Measurements from ENCODE around the gene HYAL1. TPM values are rescaled to one million over a fixed set of nuclear protein-coding genes. Genes with fewer than 3 reads are reported as not detected.
A peak's percentile ranks its signal among the peaks of the same experiment; 100 is the strongest.
"Not testable (repeated sequence)": the region's sequence is repeated elsewhere in the genome, so short reads cannot be mapped to it uniquely, and the experiment has no call there.

The HYAL1 gene
- total RNA-seq, 1 experiment from 2014 or later = 1.5 TPM

DNA sequence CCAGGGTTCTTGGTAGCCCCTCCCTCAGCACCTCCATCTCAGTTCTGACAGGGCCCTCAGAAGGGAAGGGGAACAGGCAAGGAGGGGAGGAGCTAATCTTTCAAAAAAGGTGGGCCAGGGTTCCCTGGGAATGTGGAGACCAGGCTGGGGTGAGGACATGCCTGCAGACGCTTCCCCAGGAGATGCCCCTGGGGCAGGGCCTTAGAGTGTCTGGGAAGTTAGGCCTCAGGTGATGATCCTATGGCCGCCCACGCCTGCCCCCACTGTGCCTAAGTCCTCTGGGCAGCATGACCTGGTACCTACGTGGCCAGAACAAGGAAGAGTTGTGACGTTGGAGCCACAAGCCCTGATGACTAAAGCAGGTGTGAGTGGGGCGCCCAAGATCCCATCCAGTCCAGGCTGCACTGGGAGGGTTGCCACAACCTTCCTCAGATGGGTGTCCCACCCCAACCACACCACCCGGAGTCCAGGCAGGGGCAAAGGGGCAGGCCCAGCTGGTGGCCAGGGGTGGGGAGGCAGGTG lies 38.3 kb downstream of the HYAL1 start:
- intact Hi-C loops (cut with micrococcal nuclease; ENCODE audit: unreplicated experiment) = no loop called here
- peak; percentile 50 for DNase-seq
- Mint-ChIP-seq H3K36me3 (ENCODE audit: insufficient read depth, unreplicated experiment) (peaks cover 41% of the 10 kb centered on the region), H3K9me3 (ENCODE audit: low read depth, unreplicated experiment) (no peaks in the 10 kb centered on the region), H3K4me1 (ENCODE audit: low read depth, unreplicated experiment) (peaks cover 52% of the 10 kb centered on the region), H3K27me3 (ENCODE audit: unreplicated experiment) (no peaks in the 10 kb centered on the region), H3K4me3 (ENCODE audit: low read depth, unreplicated experiment) (no peak overlapping the region), H3K27ac (ENCODE audit: unreplicated experiment) (peak overlapping the region; percentile 83)
- TF ChIP-seq, protein P1, sequence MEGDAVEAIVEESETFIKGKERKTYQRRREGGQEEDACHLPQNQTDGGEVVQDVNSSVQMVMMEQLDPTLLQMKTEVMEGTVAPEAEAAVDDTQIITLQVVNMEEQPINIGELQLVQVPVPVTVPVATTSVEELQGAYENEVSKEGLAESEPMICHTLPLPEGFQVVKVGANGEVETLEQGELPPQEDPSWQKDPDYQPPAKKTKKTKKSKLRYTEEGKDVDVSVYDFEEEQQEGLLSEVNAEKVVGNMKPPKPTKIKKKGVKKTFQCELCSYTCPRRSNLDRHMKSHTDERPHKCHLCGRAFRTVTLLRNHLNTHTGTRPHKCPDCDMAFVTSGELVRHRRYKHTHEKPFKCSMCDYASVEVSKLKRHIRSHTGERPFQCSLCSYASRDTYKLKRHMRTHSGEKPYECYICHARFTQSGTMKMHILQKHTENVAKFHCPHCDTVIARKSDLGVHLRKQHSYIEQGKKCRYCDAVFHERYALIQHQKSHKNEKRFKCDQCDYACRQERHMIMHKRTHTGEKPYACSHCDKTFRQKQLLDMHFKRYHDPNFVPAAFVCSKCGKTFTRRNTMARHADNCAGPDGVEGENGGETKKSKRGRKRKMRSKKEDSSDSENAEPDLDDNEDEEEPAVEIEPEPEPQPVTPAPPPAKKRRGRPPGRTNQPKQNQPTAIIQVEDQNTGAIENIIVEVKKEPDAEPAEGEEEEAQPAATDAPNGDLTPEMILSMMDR (IDR thresholded peaks at IDR 0.05; ENCODE audit: unreplicated experiment) = no peak
- CTCF ChIA-PET = interaction anchor here (0.7 to 1.6 kb wide), 8 partner anchors 18 to 106 kb away, joined by 3 to 6 read pairs (median 4); partner anchors contain the start of gene GNAI2
- BruUV-seq (replicated peaks) = no TSS peak

DNA sequence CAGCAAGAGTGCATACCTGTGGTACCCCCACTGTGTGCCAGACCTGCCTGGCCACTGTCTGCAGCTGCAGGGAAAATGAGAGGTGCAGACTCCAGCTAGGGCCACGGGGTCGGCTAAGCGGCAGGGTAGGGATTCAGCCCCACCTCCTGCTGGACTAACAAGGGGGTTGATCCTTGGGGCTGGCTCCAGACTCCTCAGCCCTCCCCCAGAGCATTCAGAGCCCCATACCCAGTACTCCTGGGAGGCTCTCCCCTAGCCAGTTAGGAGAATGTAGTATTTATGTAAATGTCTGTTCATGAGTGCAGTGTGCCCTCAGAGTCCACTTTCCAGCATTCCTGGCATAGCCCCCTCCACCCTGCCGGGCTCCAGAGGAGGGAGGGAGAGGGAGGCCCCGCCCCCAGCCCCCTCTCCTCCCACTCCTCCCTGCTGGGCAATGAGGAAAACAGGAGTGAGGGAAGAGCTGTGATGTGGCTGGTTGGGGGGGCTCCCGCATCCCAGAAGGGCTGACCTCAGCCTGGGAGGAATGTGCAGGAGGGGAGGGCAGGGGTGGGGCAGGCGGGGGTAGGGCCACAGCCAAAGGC lies 38.9 kb downstream of the HYAL1 start:
- peaks cover 46% of the 10 kb centered on the region for H3K4me1 Mint-ChIP-seq (ENCODE audit: low read depth, unreplicated experiment)
- peak; percentile 60 for DNase-seq
- BruUV-seq (replicated peaks) = no TSS peak
- intact Hi-C loops (cut with micrococcal nuclease; ENCODE audit: unreplicated experiment) = no loop called here
- peaks cover 41% of the 10 kb centered on the region for H3K36me3 Mint-ChIP-seq (ENCODE audit: insufficient read depth, unreplicated experiment)
- CTCF ChIA-PET = interaction anchor here (0.7 to 1.6 kb wide), 9 partner anchors 18 to 106 kb away, joined by 3 to 6 read pairs (median 3); partner anchors contain the start of gene GNAI2
- H3K27me3 Mint-ChIP-seq (ENCODE audit: unreplicated experiment) = no peaks in the 10 kb centered on the region
- TF ChIP-seq, protein P1 (IDR thresholded peaks at IDR 0.05; ENCODE audit: unreplicated experiment) = no peak
- no peak overlapping the region for H3K4me3 Mint-ChIP-seq (ENCODE audit: low read depth, unreplicated experiment)
- H3K9me3 Mint-ChIP-seq (ENCODE audit: low read depth, unreplicated experiment) = no peaks in the 10 kb centered on the region
- H3K27ac Mint-ChIP-seq (ENCODE audit: unreplicated experiment) = peak overlapping the region; percentile 83

DNA sequence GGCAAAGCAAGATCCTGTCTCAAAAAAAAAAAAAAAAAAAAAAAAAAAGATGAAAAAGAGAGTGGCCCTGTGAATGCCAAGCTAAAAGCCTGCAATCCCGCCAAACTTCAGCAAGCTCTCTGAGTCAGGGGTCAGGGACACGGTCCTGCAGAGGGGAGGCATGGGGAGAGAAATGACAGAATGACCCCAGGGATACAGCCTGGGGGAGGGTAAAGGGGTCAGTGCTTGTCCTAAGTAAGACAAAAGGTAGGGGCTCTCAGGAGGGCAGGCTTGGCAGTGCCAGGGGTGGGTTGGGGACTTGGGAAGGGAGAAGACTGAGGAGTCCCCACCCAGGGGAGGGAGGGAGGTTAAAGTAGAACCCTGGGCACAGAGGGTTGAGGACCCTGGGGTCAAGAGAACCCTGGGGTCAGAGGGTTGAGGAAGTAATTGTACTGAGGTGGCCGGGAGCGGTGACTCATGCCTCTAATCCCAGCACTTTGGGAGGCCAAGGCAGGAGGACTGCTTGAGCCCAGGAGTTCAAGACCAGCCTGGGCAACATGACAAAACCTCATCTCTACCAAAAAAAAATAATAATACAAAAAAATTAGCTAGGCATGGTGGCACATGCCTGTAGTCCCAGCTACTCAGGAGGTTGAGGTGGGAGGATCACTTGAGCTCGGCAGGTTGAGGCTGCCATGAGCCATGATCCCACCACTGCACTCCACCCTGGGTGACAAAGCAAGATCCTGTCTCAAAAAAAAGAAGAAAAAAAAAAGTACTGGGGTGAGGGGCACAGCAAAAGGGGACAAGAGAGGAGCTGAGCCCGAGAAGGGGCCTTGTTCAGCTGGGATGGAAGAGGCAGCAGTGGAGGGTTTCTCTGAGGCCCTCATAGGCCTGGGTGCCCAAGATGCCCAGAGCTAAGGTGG lies 39.6 kb downstream of the HYAL1 start:
- no peak for DNase-seq
- no TSS peak for BruUV-seq (replicated peaks)
- no peak overlapping the region for H3K4me3 Mint-ChIP-seq (ENCODE audit: low read depth, unreplicated experiment)
- H3K4me1 Mint-ChIP-seq (ENCODE audit: low read depth, unreplicated experiment) = peaks cover 39% of the 10 kb centered on the region
- H3K27me3 Mint-ChIP-seq (ENCODE audit: unreplicated experiment) = no peaks in the 10 kb centered on the region
- CTCF ChIA-PET = interaction anchor here (0.8 to 1.6 kb wide), 6 partner anchors 17 to 73 kb away, joined by 3 to 6 read pairs (median 4); partner anchors contain the start of gene GNAI2
- TF ChIP-seq, protein P1 (IDR thresholded peaks at IDR 0.05; ENCODE audit: unreplicated experiment) = no peak
- peak overlapping the region; percentile 54 for H3K27ac Mint-ChIP-seq (ENCODE audit: unreplicated experiment)
- intact Hi-C loops (cut with micrococcal nuclease; ENCODE audit: unreplicated experiment) = no loop called here
- peaks cover 40% of the 10 kb centered on the region for H3K36me3 Mint-ChIP-seq (ENCODE audit: insufficient read depth, unreplicated experiment)
- H3K9me3 Mint-ChIP-seq (ENCODE audit: low read depth, unreplicated experiment) = no peaks in the 10 kb centered on the region

DNA sequence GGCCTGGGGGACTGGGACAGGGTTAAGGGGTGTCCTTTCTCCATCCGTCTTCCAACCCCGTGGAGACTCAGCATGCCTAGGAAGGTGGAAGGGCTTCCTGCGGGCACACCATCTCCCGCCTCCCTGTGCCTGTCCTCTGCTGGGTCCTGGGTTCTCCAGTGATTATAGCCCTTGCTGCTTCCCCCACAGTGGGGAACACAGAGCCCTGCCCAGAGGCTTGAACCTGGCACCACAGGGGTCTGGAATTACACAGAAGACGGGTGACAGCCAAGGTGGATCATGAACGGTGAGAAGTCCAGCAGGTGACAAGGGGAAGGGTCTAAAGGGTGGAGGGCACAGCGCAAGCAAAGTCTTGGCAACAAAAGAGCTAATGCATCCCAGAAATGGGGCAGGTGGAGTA lies 40.6 kb downstream of the HYAL1 start:
- Mint-ChIP-seq H3K27ac (ENCODE audit: unreplicated experiment) (peak overlapping the region; percentile 54), H3K4me1 (ENCODE audit: low read depth, unreplicated experiment) (peaks cover 29% of the 10 kb centered on the region), H3K4me3 (ENCODE audit: low read depth, unreplicated experiment) (no peak overlapping the region), H3K36me3 (ENCODE audit: insufficient read depth, unreplicated experiment) (peaks cover 42% of the 10 kb centered on the region), H3K27me3 (ENCODE audit: unreplicated experiment) (no peaks in the 10 kb centered on the region), H3K9me3 (ENCODE audit: low read depth, unreplicated experiment) (no peaks in the 10 kb centered on the region)
- TF ChIP-seq, protein P1 (IDR thresholded peaks at IDR 0.05; ENCODE audit: unreplicated experiment) = no peak
- DNase-seq = no peak
- no TSS peak for BruUV-seq (replicated peaks)
- intact Hi-C loops (cut with micrococcal nuclease; ENCODE audit: unreplicated experiment) = no loop called here
- CTCF ChIA-PET = no interaction called here

DNA sequence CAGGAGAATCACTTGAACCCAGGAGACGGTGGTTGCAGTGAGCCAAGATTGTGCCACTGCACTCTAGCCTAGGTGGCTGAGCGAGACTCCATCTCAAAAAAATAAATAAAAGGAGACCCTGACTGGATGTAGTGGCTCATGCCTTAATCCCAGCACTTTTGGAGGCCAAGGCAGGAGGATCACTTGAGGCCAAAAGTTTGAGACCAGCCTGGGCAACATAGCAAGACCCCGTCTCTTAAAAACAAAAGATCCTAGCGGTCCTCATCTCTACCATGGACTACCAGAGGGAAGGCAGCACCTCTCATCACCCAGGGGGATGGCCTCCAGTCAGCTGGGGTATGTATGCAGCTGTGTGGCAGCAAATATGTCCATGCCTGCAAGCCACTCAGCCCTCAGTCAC lies 41.2 kb downstream of the HYAL1 start:
- H3K4me3 Mint-ChIP-seq (ENCODE audit: low read depth, unreplicated experiment); H3K27me3 Mint-ChIP-seq (ENCODE audit: unreplicated experiment); intact Hi-C loops (cut with micrococcal nuclease; ENCODE audit: unreplicated experiment); H3K27ac Mint-ChIP-seq (ENCODE audit: unreplicated experiment); CTCF ChIA-PET; DNase-seq; H3K9me3 Mint-ChIP-seq (ENCODE audit: low read depth, unreplicated experiment); BruUV-seq (replicated peaks): not testable (repeated sequence)
- Mint-ChIP-seq H3K36me3 (ENCODE audit: insufficient read depth, unreplicated experiment) (peaks cover 43% of the 10 kb centered on the region), H3K4me1 (ENCODE audit: low read depth, unreplicated experiment) (peaks cover 26% of the 10 kb centered on the region)
